ENCODE data around the gene BTBD19. TPM values are rescaled to one million over a fixed set of nuclear protein-coding genes. Genes with fewer than 3 reads are reported as not detected.
A peak's percentile ranks its signal among the peaks of the same experiment; 100 is the strongest.

The BTBD19 gene
- polyA plus RNA-seq, 2 of the 4 experiments (the other 2 are of a cell fraction) = 4.7 to 7.4 TPM

DNA sequence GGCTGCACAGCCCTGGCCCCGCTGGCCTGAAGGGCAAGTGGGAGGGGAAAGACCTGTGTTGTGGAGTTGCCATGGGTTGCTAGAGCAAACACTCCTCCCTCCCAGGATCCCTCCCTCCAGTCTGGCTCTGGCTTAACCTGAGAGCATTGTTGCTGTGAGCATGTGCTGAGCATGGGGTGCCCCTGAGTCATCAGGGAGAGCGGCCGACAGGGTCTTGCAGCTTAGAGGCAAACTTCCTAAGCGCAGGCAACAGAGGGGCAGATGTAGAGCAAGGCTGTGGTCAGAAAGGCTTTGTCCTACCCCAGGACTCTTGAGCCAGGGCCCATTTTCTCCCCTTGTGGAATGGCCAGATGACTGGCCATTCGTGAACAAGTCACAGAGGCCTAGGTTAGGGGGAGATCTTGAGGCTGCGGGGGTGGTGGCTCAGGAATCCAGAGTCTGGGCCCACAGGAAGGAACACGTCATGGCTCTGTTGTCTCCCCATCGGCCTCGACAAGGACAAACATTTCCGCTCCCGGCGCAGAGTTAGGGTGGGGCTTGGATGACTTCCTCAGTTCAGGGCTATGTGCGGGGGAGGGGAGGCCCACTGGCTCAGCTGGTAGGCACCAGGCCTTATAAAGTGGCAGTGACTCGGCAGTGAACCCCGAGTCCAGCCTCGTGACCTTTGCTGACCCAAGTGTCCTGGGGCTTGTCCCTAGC, 810 bp upstream of the BTBD19 start:
- peaks cover 80% of the 10 kb centered on the region for H3K4me1 ChIP-seq
- under 1% methylated on average over 13 of the region's 16 CpGs for WGBS (ENCODE audit: missing lambda C conversion rate)
- TF ChIP-seq HES2 (IDR thresholded peaks at IDR 0.05) = no peak
- peak; percentile 89 for TF ChIP-seq ZNF302 (CRISPR knock-in tag; IDR thresholded peaks at IDR 0.05)
- no peak for TF ChIP-seq MAFK (IDR thresholded peaks at IDR 0.05; ENCODE audit: partially characterized antibody)
- TF ChIP-seq FOSL2 (IDR thresholded peaks at IDR 0.05) = peak; percentile 32; the same call in 1 of the 2 replicates
- peak; percentile 86 for TF ChIP-seq FOSL2 (CRISPR knock-in tag; IDR thresholded peaks at IDR 0.05)
- TF ChIP-seq HOXA7 (CRISPR knock-in tag; IDR thresholded peaks at IDR 0.05) = 0 out of 2 replicates have a peak, but pooled peaks have one; percentile 6
- TF ChIP-seq JUNB (IDR thresholded peaks at IDR 0.05) = peak; percentile 55
- TF ChIP-seq HOXB5 (CRISPR knock-in tag; IDR thresholded peaks at IDR 0.05) = peak; percentile 59; the same call in 1 of the 2 replicates
- TF ChIP-seq JUN (IDR thresholded peaks at IDR 0.05) = peak; percentile 74 to 81; a peak in 4 of 5 replicates
- TF ChIP-seq CBX2 (IDR thresholded peaks at IDR 0.05; ENCODE audit: borderline replicate concordance, low read depth) = no peak
- no peak for TF ChIP-seq FOXS1 (CRISPR knock-in tag; IDR thresholded peaks at IDR 0.05)
- no peak for TF ChIP-seq KDM5A (IDR thresholded peaks at IDR 0.05)
- TF ChIP-seq CEBPB (IDR thresholded peaks at IDR 0.05) = peak in 1 of 2 experiments; percentile 3; a peak in 1 of 4 replicates
- TF ChIP-seq, protein P1, sequence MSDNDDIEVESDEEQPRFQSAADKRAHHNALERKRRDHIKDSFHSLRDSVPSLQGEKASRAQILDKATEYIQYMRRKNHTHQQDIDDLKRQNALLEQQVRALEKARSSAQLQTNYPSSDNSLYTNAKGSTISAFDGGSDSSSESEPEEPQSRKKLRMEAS (IDR thresholded peaks at IDR 0.05) = peak; percentile 97
- TF ChIP-seq CHD4 (IDR thresholded peaks at IDR 0.05; ENCODE audit: borderline replicate concordance) = no peak
- TF ChIP-seq PHF8 (IDR thresholded peaks at IDR 0.05; ENCODE audit: borderline replicate concordance, low read depth) = no peak
- no peak for TF ChIP-seq HDAC2 (IDR thresholded peaks at IDR 0.05)
- no peak for TF ChIP-seq POLR2AphosphoS2 (conservative IDR thresholded peaks at IDR 0.05; ENCODE audit: low read length)
- TF ChIP-seq RAD21 (conservative IDR thresholded peaks at IDR 0.05 in 1 of 2, IDR thresholded peaks at IDR 0.05 in 1 of 2) = no peak; a peak in 1 of 5 replicates
- TF ChIP-seq NFE2L2 (conservative IDR thresholded peaks at IDR 0.05; ENCODE audit: low read length) = peak; percentile 31; the same call in 1 of the 2 replicates
- TF ChIP-seq, protein P2, sequence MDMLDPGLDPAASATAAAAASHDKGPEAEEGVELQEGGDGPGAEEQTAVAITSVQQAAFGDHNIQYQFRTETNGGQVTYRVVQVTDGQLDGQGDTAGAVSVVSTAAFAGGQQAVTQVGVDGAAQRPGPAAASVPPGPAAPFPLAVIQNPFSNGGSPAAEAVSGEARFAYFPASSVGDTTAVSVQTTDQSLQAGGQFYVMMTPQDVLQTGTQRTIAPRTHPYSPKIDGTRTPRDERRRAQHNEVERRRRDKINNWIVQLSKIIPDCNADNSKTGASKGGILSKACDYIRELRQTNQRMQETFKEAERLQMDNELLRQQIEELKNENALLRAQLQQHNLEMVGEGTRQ (IDR thresholded peaks at IDR 0.05) = no peak
- TF ChIP-seq, protein P3, sequence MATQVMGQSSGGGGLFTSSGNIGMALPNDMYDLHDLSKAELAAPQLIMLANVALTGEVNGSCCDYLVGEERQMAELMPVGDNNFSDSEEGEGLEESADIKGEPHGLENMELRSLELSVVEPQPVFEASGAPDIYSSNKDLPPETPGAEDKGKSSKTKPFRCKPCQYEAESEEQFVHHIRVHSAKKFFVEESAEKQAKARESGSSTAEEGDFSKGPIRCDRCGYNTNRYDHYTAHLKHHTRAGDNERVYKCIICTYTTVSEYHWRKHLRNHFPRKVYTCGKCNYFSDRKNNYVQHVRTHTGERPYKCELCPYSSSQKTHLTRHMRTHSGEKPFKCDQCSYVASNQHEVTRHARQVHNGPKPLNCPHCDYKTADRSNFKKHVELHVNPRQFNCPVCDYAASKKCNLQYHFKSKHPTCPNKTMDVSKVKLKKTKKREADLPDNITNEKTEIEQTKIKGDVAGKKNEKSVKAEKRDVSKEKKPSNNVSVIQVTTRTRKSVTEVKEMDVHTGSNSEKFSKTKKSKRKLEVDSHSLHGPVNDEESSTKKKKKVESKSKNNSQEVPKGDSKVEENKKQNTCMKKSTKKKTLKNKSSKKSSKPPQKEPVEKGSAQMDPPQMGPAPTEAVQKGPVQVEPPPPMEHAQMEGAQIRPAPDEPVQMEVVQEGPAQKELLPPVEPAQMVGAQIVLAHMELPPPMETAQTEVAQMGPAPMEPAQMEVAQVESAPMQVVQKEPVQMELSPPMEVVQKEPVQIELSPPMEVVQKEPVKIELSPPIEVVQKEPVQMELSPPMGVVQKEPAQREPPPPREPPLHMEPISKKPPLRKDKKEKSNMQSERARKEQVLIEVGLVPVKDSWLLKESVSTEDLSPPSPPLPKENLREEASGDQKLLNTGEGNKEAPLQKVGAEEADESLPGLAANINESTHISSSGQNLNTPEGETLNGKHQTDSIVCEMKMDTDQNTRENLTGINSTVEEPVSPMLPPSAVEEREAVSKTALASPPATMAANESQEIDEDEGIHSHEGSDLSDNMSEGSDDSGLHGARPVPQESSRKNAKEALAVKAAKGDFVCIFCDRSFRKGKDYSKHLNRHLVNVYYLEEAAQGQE (IDR thresholded peaks at IDR 0.05) = no peak
- TF ChIP-seq HOXB13 (CRISPR knock-in tag; IDR thresholded peaks at IDR 0.05; ENCODE audit: low read depth) = peak; percentile 82
- peak; percentile 47; the same call in 1 of the 2 replicates for TF ChIP-seq TP53 (CRISPR knock-in tag; IDR thresholded peaks at IDR 0.05)
- TF ChIP-seq ZC3H11A (IDR thresholded peaks at IDR 0.05) = no peak
- no peak for TF ChIP-seq ZFP36 (IDR thresholded peaks at IDR 0.05; ENCODE audit: borderline replicate concordance, partially characterized antibody)
- no peak for TF ChIP-seq TFCP2L1 (CRISPR knock-in tag; IDR thresholded peaks at IDR 0.05)
- TF ChIP-seq MAZ (IDR thresholded peaks at IDR 0.05; ENCODE audit: borderline replicate concordance, low read depth, low read length) = no peak
- no peak for TF ChIP-seq CBX8 (IDR thresholded peaks at IDR 0.05)
- TF ChIP-seq, protein P4, sequence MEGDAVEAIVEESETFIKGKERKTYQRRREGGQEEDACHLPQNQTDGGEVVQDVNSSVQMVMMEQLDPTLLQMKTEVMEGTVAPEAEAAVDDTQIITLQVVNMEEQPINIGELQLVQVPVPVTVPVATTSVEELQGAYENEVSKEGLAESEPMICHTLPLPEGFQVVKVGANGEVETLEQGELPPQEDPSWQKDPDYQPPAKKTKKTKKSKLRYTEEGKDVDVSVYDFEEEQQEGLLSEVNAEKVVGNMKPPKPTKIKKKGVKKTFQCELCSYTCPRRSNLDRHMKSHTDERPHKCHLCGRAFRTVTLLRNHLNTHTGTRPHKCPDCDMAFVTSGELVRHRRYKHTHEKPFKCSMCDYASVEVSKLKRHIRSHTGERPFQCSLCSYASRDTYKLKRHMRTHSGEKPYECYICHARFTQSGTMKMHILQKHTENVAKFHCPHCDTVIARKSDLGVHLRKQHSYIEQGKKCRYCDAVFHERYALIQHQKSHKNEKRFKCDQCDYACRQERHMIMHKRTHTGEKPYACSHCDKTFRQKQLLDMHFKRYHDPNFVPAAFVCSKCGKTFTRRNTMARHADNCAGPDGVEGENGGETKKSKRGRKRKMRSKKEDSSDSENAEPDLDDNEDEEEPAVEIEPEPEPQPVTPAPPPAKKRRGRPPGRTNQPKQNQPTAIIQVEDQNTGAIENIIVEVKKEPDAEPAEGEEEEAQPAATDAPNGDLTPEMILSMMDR (IDR thresholded peaks at IDR 0.05) = no peak
- peak; percentile 40; the same call in 1 of the 2 replicates for TF ChIP-seq GATA3 (IDR thresholded peaks at IDR 0.05; ENCODE audit: borderline replicate concordance)
- no peak for TF ChIP-seq CHD2 (IDR thresholded peaks at IDR 0.05; ENCODE audit: low read length, partially characterized antibody)
- TF ChIP-seq ZSCAN20 (CRISPR knock-in tag; IDR thresholded peaks at IDR 0.05) = 0 out of 2 replicates have a peak, but pooled peaks have one; percentile 68
- TF ChIP-seq FOSB (CRISPR knock-in tag; IDR thresholded peaks at IDR 0.05) = peak; percentile 81; the same call in 1 of the 2 replicates
- TF ChIP-seq NPAS2 (CRISPR knock-in tag; IDR thresholded peaks at IDR 0.05; ENCODE audit: borderline replicate concordance) = no peak

More for the DNA sequence above, 810 bp upstream of the BTBD19 start:
- 0 out of 3 replicates have a peak overlapping the region, but pooled peaks have one; percentile 14 for H3K4me3 ChIP-seq
- DNase-seq (ENCODE audit: low read depth in 1 of 2, low spot score in 1 of 2) (peak; percentile 90 to 97), FAIRE-seq (no peak), ATAC-seq (peak; percentile 77 to 80)
- POLR2A ChIA-PET = interaction anchor here (1.2 to 3.9 kb wide), 6 partner anchors 7 to 714 kb away, joined by 3 to 57 read pairs (median 9); partner anchors contain the start of genes PLK3, PRDX1, RNU5D-1 and RPS8
- peak overlapping the region; percentile 98 to 99 for H3K27ac ChIP-seq
- H3K4me2 ChIP-seq = peak overlapping the region; percentile 81
- H3K9me3 ChIP-seq = no peaks in the 10 kb centered on the region
- CTCF ChIA-PET = interaction anchor here (0.6 to 1.4 kb wide), 4 partner anchors 9 to 68 kb away, joined by 3 to 4 read pairs (median 4); no protein-coding TSS in a partner anchor
